CD14-positive monocyte (primary cell): Measurements from ENCODE around the gene DISP1. TPM values are rescaled to one million over a fixed set of nuclear protein-coding genes. Genes with fewer than 3 reads are reported as not detected.

Source experiments
- DNase-seq, 3 donors: peaks; one replicate each; pipeline ENCODE4 v3.0.0-alpha.2; 2011 to 2022
- H2AFZ ChIP-seq: 2 replicates; pipeline ENCODE4 v1.6.0; 2012; ENCODE audit warnings: mild to moderate bottlenecking, low read depth, low read length, inconsistent platforms; ENCODE audit not compliant: insufficient read depth, poor library complexity, severe bottlenecking
- H3K27ac ChIP-seq, 2 donors: 1 replicate in 1 of 2; 2 replicates in 1 of 2; pipeline ENCODE4 v1.5.1; 2012 to 2013; ENCODE audit warnings: low read length in 2 of 2, control low read depth in 1 of 2, inconsistent platforms in 1 of 2, low read depth in 1 of 2, mild to moderate bottlenecking in 1 of 2
- H3K27me3 ChIP-seq, 2 donors: one replicate each; pipeline versions ENCODE4 v1.6.0 to v1.6.1; 2011 to 2013; ENCODE audit warnings: low read length in 2 of 2; ENCODE audit not compliant: control insufficient read depth in 2 of 2, insufficient read depth in 2 of 2
- H3K36me3 ChIP-seq, 2 donors: replicated peaks in 1 of 2; 1 replicate in 1 of 2; 2 replicates in 1 of 2; pipeline versions ENCODE4 v1.5.1 to v1.6.1; 2012 to 2013; ENCODE audit warnings: low read length in 2 of 2, control low read depth in 1 of 2, inconsistent platforms in 1 of 2, mild to moderate bottlenecking in 1 of 2; ENCODE audit not compliant: insufficient read depth in 2 of 2, control insufficient read depth in 1 of 2
- H3K4me1 ChIP-seq, 2 donors: 1 replicate in 1 of 2; 2 replicates in 1 of 2; pipeline versions ENCODE4 v1.5.1 to v1.6.1; 2012 to 2013; ENCODE audit warnings: low read length in 2 of 2, control low read depth in 1 of 2, inconsistent platforms in 1 of 2, mild to moderate bottlenecking in 1 of 2, moderate library complexity in 1 of 2; ENCODE audit not compliant: insufficient read depth in 2 of 2, control insufficient read depth in 1 of 2
- H3K4me2 ChIP-seq: replicated peaks from 2 replicates; pipeline ENCODE3; 2012; ENCODE audit warnings: low read length, moderate library complexity, mild to moderate bottlenecking; ENCODE audit not compliant: poor library complexity, severe bottlenecking; ENCODE audit errors: extremely low read depth
- H3K4me3 ChIP-seq, 3 experiments: fragments of 200-600 bp in 1 of 3; sonication (generic) in 1 of 3; replicated peaks in 1 of 3; 1 replicate in 2 of 3; 2 replicates in 1 of 3; pipeline ENCODE4 v1.5.1; 2011 to 2013; ENCODE audit warnings: low read length in 3 of 3, mild to moderate bottlenecking in 3 of 3, control low read depth in 2 of 3, low read depth in 2 of 3, inconsistent platforms in 1 of 3, moderate library complexity in 1 of 3
- H3K79me2 ChIP-seq: 2 replicates; pipeline ENCODE4 v1.6.0; 2012; ENCODE audit warnings: mild to moderate bottlenecking, control low read depth, inconsistent platforms, low read length, moderate library complexity; ENCODE audit not compliant: insufficient read depth
- H3K9ac ChIP-seq: 2 replicates; pipeline ENCODE4 v1.6.0; 2017; ENCODE audit warnings: low read length, mild to moderate bottlenecking; ENCODE audit not compliant: insufficient read depth, poor library complexity, severe bottlenecking
- H3K9me3 ChIP-seq, 2 donors: replicated peaks in 1 of 2; 1 replicate in 1 of 2; 2 replicates in 1 of 2; pipeline versions ENCODE4 v1.5.1 to v1.6.1; 2012 to 2013; ENCODE audit warnings: low read length in 2 of 2, control low read depth in 1 of 2; ENCODE audit not compliant: control insufficient read depth in 1 of 2, insufficient read depth in 1 of 2
- H4K20me1 ChIP-seq: 2 replicates; pipeline ENCODE4 v1.6.0; 2012; ENCODE audit warnings: mild to moderate bottlenecking, low read length, control low read depth, moderate library complexity; ENCODE audit not compliant: insufficient read depth
- H3K27ac Mint-ChIP-seq, 7 donors: one replicate each; pipeline ENCODE4 v1.8.0; 2020; ENCODE audit warnings: mild to moderate bottlenecking in 7 of 7, mixed read lengths in 7 of 7, moderate library complexity in 6 of 7, inconsistent platforms in 2 of 7
- H3K27me3 Mint-ChIP-seq, 3 donors: one replicate each; pipeline ENCODE4 v1.8.0; 2021 to 2022; ENCODE audit warnings: low read depth in 3 of 3, mild to moderate bottlenecking in 3 of 3, mixed read lengths in 3 of 3, moderate library complexity in 3 of 3, inconsistent platforms in 1 of 3
- H3K36me3 Mint-ChIP-seq, 2 donors: one replicate each; pipeline ENCODE4 v1.8.0; 2020; ENCODE audit warnings: mixed read lengths in 2 of 2, inconsistent platforms in 1 of 2, mild to moderate bottlenecking in 1 of 2
- H3K4me1 Mint-ChIP-seq: one replicate; pipeline ENCODE4 v1.8.0; 2020; ENCODE audit warnings: mild to moderate bottlenecking, mixed read lengths
- H3K4me3 Mint-ChIP-seq, 2 donors: one replicate each; pipeline ENCODE4 v1.8.0; 2020; ENCODE audit warnings: mild to moderate bottlenecking in 2 of 2, mixed read lengths in 2 of 2, moderate library complexity in 1 of 2
- H3K9me3 Mint-ChIP-seq, 7 donors: one replicate each; pipeline ENCODE4 v1.8.0; 2020 to 2022; ENCODE audit warnings: mixed read lengths in 7 of 7, mild to moderate bottlenecking in 6 of 7, moderate library complexity in 6 of 7, inconsistent platforms in 2 of 7
- WGBS: methylation state at CpG from one replicate; pipeline ENCODE4 v1.1.5; 2013; ENCODE audit warnings: missing lambda C conversion rate; ENCODE audit not compliant: insufficient coverage; 5-methylcytosine and 5-hydroxymethylcytosine counted together
- intact Hi-C, 2 donors: fragments of 100-400 bp; cut with micrococcal nuclease; formaldehyde crosslinking; loops; one replicate each; pipeline versions ENCODE4 v1.15.0 to v1.15.1; 2023
- polyA plus RNA-seq, 3 donors: library from polyadenylated mRNA; depleted of rRNA in 1 of 3; unstranded in 2 of 3; stranded (reverse) in 1 of 3; fragments of 300-500 nt in 2 of 3; fragments of >200 nt in 1 of 3; fragmentation: Illumina TruSeq in 2 of 3; gene quantifications; 1 replicate in 2 of 3; 2 replicates in 1 of 3; pipeline ENCODE4 v1.2.3, GENCODE V29; 2012 to 2021
- TF ChIP-seq, protein P1 (sequence below): fragments of 200-600 bp; IDR thresholded peaks from one replicate; pipeline ENCODE4 v1.8.0; 2022; ENCODE audit warnings: antibody characterized with exemption, mild to moderate bottlenecking

The DISP1 gene
- polyA plus RNA-seq, 3 donors: 0.34 to 2.1 (median 0.61) TPM

DNA sequence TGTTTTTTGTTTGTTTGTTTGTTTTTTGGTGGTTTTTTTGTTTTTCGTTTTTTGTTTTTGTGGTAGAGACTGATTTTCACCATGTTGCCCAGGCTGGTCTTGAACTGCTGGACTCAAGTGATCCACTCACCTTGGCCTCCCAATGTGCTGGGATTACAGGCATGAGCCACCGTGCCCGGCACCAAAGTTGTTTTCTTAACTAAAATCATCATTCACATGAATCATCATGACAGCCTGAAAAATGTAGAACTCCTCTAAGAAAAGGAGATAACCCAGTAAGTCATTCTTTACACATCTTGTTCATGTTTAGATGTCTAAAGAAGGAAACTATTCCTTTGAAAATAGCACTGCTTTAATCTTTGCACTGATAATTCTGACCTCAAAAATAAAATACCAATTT, 37.5 kb downstream of the DISP1 start:
- no peaks in the 10 kb centered on the region for H3K79me2 ChIP-seq
- Mint-ChIP-seq H3K9me3 (peaks cover 0 to 13% (median 3%) of the 10 kb centered on the region in 7 donors), H3K4me1 (no peaks in the 10 kb centered on the region), H3K36me3 (peaks cover 0 to 2% of the 10 kb centered on the region in 2 donors), H3K27me3 (peaks cover 0 to 2% (median 0%) of the 10 kb centered on the region in 3 donors), H3K4me3 (no peak overlapping the region), H3K27ac (no peak overlapping the region)
- intact Hi-C loops: no loop called here
- H3K4me3 ChIP-seq: no peak overlapping the region
- WGBS: no CpG with 5 or more reads among the region's 3 CpGs
- H3K4me1 ChIP-seq: no peaks in the 10 kb centered on the region
- H3K27me3 ChIP-seq: no peaks in the 10 kb centered on the region
- no peaks in the 10 kb centered on the region for H3K9me3 ChIP-seq
- TF ChIP-seq, protein P1, sequence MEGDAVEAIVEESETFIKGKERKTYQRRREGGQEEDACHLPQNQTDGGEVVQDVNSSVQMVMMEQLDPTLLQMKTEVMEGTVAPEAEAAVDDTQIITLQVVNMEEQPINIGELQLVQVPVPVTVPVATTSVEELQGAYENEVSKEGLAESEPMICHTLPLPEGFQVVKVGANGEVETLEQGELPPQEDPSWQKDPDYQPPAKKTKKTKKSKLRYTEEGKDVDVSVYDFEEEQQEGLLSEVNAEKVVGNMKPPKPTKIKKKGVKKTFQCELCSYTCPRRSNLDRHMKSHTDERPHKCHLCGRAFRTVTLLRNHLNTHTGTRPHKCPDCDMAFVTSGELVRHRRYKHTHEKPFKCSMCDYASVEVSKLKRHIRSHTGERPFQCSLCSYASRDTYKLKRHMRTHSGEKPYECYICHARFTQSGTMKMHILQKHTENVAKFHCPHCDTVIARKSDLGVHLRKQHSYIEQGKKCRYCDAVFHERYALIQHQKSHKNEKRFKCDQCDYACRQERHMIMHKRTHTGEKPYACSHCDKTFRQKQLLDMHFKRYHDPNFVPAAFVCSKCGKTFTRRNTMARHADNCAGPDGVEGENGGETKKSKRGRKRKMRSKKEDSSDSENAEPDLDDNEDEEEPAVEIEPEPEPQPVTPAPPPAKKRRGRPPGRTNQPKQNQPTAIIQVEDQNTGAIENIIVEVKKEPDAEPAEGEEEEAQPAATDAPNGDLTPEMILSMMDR: no peak
- no peak overlapping the region for H3K4me2 ChIP-seq
- H4K20me1 ChIP-seq: no peaks in the 10 kb centered on the region
- H2AFZ ChIP-seq: no peak overlapping the region
- no peaks in the 10 kb centered on the region for H3K36me3 ChIP-seq
- H3K9ac ChIP-seq: no peak overlapping the region
- no peak for DNase-seq
- no peak overlapping the region for H3K27ac ChIP-seq

DNA sequence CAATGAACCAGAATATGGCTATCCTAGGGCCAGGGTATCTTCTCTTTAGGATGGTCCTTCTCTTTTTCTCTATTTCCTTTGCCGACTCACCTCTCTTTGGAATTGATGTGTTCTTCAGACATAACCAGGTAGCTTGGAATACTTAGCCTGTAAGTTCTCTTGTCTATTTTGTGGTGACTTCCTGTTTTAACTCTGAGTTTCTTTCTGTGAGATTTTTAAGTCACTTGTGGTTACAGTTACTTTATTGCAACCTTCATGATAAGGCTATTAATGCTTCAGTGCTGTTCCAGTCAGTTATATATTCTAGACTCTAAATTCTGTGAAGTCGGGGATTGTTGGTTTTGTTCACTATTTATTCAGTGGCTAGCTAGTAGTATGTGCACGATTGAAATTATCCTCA, 46.2 kb downstream of the DISP1 start:
- no peak overlapping the region for H3K9ac ChIP-seq
- no peak overlapping the region for H3K27ac Mint-ChIP-seq
- H3K27me3 ChIP-seq: no peaks in the 10 kb centered on the region
- H3K4me1 ChIP-seq: no peaks in the 10 kb centered on the region
- no peak for DNase-seq
- no peaks in the 10 kb centered on the region for H3K79me2 ChIP-seq
- TF ChIP-seq, protein P1: no peak
- no peak overlapping the region for H3K4me3 Mint-ChIP-seq
- peaks cover 0 to 9% (median 2%) of the 10 kb centered on the region in 7 donors for H3K9me3 Mint-ChIP-seq
- no peak overlapping the region for H3K27ac ChIP-seq
- H3K27me3 Mint-ChIP-seq: peaks cover 0 to 2% (median 2%) of the 10 kb centered on the region in 3 donors
- H3K4me3 ChIP-seq: no peak overlapping the region
- H3K4me1 Mint-ChIP-seq: no peaks in the 10 kb centered on the region
- H3K36me3 ChIP-seq: no peaks in the 10 kb centered on the region
- H4K20me1 ChIP-seq: no peaks in the 10 kb centered on the region
- no peaks in the 10 kb centered on the region for H3K9me3 ChIP-seq
- no peak overlapping the region for H2AFZ ChIP-seq
- no peak overlapping the region for H3K4me2 ChIP-seq
- H3K36me3 Mint-ChIP-seq: no peaks in the 10 kb centered on the region
- intact Hi-C loops: no loop called here
- WGBS: no CpG with 5 or more reads among the region's 3 CpGs

Other genes starting within 250 kb of the DISP1 start
- gene TAF1A, start 225.1 kb upstream of the DISP1 start, polyA plus RNA-seq: 1 to 10 TPM; 1.3 to 5.1 (median 2.5) TPM
- gene MIA3, start 196.9 kb upstream of the DISP1 start, polyA plus RNA-seq: 10 to 100 TPM; 19.8 to 37.1 (median 36.6) TPM
- 10 to 100 TPM in 2 of 3 donors, 1 to 10 TPM in 1; 10.0 to 11.7 (median 11.7) TPM for gene AIDA, start 102.5 kb upstream of the DISP1 start, polyA plus RNA-seq
- 10 to 100 TPM in 2 of 3 donors, 1 to 10 TPM in 1; 9.0 to 35.4 (median 26.2) TPM for gene BROX, start 102.5 kb upstream of the DISP1 start, polyA plus RNA-seq
- not detected for gene FAM177B, start 77.8 kb upstream of the DISP1 start, polyA plus RNA-seq